NCI-H2196 (cell line): ENCODE results near the gene PLEKHG4B.
"Not testable (repeated sequence)": the region's sequence is repeated elsewhere in the genome, so short reads cannot be mapped to it uniquely, and the experiment has no call there.

Experiments used
- DNase-seq: peaks from one replicate; lab custom pipeline; 2025; ENCODE audit not compliant: unreplicated experiment; lab: John Stamatoyannopoulos, UW

PLEKHG4B gene

GRCh38 chr5:197892-198489, 106.0 kb downstream of the PLEKHG4B start:
- no peak for DNase-seq

DNA sequence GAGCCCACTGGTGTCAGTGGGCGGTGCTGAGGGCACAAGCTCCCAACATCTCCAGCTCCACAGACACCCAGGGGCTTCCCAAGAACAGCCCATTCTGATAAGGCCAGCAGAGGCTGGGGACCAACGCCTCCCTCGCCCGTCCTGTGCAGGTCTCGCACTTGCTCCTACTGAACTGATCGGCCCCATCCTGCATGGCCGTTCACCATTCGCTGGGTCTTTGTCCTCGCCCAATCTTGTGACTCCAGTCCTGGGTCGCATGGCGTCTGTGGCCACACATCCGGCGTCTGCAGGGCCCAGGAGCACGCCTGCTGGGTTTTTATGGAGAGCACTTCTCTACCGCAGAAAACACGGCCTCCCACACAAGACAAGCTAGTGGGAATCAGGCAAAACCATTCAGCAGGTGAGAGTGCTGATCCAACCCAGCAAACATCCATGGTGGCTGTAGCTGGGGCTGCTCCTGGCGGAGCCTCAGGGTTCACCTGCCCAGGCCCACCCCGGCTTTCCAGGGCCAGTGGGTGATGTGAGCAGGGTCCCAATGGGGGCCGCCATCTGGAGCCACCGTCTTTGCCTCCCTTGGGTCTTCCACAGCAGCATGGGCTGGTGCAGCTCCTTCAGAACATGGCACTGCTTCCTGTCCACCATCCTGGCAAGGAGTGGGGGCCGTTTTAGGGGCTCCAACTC, 106.7 kb downstream of the PLEKHG4B start:
- no peak for DNase-seq

DNA sequence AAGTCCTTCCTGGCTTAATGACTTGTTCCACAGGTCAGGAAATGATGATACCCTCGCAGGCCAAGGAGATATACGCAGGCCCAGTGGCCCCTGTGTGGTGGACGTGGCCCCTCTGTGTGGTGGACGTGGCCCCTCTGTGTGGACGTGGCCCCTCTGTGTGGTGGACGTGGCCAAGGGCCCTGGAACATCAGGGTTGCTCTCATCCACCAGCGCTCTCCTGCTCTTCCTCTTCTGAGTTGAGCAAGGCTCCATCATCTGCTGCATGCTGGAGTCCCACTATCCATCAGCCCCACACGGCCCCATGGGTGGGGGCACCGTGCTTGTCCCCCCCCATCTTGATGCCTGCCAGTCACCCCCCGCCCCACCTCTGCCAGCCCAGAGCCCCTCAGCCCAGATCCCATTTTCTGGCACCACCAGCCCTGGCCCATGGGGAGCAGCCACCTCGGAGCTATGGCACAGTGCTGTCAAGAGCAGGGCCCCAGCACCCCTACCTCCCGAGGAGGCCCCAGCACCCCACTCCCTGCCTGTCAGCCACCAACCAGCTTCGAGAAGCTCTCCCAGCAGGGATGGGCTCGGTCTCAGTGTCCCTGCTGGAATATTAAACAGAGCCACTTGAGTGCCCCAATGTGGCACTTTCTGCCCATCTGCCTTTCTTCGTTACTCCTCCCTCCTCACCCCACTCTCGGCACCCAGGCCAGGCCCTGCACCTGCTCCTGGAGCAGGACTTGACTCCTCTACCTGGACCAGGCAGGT, 107.4 kb downstream of the PLEKHG4B start:
- DNase-seq = no peak

DNA sequence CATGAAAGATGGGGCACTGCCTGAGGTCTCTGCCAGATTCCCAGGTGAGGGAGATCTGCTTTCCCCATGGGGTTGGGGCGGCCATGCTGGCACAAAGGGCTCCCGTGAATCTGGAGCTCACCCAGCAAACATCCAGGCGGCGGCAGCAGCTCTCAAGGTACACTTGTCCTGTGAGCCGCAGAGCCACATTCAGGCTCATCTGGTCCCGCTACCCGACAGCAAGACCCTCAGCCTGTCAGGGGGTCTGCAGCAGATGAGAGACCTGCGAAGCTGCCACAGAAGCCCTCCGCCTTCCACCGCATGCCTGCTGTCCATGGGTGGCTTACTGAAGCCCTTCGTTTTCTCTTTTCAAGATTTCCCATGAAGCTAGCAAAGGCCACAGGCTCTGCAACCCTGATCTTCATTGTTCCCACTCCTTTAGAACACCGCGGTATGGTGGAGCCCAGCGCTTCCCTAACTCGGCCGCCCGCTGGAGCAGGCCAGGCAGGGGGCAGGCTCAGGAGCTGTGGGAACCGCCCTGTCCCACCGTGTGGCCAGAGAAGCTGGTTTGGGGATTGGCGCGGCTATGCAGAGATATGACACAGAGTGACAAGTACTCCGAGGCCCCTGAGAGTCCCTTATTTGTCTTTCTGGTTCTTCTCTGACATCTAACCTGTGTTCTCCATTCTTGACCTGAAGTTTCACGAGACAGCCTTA, 108.1 kb downstream of the PLEKHG4B start:
- no peak for DNase-seq

- DNase-seq = no peak
Measured at GRCh38 chr5:200985-201384, 109.0 kb downstream of the PLEKHG4B start.

DNA sequence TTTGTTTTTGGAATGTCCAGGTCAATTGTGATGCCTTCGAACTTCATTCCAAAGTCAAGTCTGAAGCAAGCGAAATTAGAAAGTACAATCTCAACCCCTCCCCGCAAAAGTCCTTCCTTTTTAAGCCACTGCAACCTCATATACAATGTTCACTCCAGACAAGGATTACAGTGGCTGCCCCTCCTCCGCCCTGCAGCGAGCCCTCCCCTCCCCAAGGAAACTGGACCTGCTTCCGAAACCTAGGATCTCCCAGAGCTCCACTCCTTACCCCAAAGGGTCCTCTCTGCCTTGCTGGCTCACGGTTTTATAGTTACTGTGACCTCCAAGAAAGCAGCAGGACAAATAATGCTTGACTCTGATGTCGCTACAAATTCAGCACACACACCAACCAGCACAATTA, 109.7 kb downstream of the PLEKHG4B start:
- DNase-seq = no peak

- no peak for DNase-seq
Measured at GRCh38 chr5:203246-203930, 111.4 kb downstream of the PLEKHG4B start.

DNA sequence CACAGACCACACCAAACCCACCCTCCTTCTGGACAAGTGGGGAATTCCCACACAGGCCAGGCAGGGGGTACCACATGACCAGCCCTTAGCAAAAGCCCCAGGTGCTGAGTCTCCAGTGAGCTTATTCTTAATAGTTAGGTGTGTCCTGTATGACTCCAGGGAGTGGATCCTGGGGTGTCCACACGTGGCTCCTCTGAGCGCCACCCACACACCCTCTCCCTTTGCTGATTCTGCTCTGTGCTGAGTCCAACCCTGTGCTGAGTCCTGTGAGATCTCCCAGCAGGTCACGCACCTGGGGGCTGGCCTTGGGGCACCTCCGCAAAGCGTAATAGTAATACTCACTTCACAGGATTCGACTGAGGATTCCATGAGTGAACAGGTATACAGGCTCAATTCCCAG, 112.0 kb downstream of the PLEKHG4B start:
- no peak for DNase-seq

DNA sequence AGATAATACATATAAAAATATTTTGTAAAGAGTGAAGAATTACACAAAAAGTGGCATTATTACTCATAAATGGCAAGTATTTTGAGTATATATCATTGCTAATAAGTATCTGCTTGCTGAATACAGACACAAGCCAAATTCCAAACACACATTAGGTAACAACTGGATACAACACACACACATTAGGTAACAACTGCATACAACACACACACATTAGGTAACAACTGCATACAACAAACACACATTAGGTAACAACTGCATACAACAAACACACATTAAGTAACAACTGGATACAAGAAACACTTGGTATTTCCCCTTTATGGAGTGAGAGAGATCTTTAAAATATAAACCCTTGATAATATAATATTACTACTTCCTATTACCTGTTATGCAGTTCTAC, 112.5 kb downstream of the PLEKHG4B start:
- DNase-seq = no peak

GRCh38 chr5:204966-205670, 113.2 kb downstream of the PLEKHG4B start:
- no peak for DNase-seq

DNA sequence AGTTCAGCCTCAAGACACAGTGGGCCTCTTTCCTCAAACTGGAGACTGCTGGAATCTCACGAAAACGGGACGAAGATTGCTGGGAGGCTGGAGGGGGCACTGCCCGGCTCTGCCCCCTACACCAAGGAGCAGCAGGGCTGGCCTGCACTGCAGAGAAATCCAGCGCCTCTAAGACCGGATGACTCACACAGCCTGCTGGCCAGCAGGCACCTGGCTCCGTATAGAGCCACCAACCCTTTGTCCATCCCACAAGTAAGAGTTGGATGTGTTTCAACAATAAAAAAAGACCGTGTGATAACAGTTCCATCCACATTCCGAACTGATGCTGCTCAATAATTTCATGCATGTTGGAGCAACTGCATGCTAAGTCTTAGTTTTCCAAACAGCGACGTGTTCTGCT, 114.4 kb downstream of the PLEKHG4B start:
- DNase-seq = no peak

- DNase-seq = no peak
Measured at GRCh38 chr5:206927-207536, 115.1 kb downstream of the PLEKHG4B start.

GRCh38 chr5:207599-207998, 115.6 kb downstream of the PLEKHG4B start:
- no peak for DNase-seq

GRCh38 chr5:208449-209114, 116.6 kb downstream of the PLEKHG4B start:
- no peak for DNase-seq

GRCh38 chr5:213803-214395, 121.9 kb downstream of the PLEKHG4B start:
- DNase-seq = no peak

GRCh38 chr5:215256-215655, 123.3 kb downstream of the PLEKHG4B start:
- not testable (repeated sequence) for DNase-seq

DNA sequence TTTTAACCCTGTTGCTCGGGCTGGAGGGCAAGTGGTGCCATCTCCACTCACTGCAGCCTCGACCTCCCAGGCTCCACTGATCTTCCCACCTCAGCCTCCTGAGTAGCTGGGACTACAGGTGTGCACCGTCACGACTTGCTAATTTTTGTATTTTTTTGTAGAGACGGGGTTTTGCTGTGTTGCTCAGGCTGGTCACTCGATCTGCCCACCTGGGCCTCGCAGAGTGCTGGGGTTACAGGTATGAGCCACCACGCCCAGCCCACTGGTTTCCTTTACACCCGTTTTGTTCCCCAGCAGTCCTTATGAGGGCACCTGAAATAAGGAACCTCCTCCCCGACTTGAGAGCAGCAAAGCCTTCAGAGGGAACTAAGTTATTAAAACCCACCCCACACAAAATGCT, 124.1 kb downstream of the PLEKHG4B start:
- DNase-seq = not testable (repeated sequence)

DNA sequence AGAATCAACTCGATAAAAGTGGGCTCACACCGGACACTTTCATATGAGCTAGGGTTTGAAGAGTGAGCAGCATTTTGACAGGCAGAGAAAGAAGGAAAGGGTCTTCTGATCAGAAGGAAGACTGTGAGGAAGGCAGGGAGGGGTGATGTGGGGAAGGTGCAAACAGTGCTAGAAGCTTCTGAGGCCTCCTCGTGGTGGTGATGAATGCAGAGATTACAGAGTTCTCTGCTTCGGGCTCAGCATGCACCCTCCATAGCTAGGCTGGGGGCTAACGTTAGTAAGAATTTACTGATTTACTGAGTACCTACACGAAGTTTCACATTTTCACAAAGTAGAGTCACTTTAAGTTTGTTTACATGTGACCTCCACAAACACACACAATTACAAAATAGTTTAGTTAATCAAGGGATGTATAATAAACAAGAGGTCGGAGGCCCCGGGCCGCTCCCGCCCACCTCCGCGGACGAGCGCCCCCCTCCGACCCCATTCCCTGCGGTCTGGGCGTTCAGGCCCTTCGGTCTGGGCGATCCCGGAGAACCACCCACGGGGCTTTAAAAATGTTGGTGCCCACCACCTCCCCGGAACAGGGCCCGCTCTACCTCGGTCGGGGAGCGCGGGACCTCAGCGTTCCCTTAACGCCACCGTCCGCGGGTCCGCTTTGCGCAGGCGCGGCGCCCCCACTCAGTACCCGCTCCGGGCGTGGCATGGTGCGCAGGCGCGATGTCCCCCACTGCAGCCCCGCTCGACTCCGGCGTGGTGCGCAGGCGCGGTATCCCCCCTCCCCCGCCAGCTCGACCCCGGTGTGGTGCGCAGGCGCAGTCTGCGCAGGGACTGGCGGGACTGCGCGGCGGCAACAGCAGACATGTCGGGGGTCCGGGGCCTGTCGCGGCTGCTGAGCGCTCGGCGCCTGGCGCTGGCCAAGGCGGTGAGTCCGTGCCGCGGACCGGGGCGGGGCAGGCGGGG, 125.8 kb downstream of the PLEKHG4B start, which contains the start of the genes CCDC127 and SDHA:
Gene CCDC127 (minus strand): TSS at position 660 of the 963 bp plus-strand sequence. CDS start 1,304 bp downstream, outside the sequence.
Gene SDHA (plus strand): TSS at position 827 of the 963 bp plus-strand sequence. CDS start 36 bp downstream, at position 863.
- peak; percentile 97 for DNase-seq
